ENCODE measurements around the gene PANK1. TPM values are rescaled to one million over a fixed set of nuclear protein-coding genes. Genes with fewer than 3 reads are reported as not detected.
"Not testable (repeated sequence)": the region's sequence is repeated elsewhere in the genome, so short reads cannot be mapped to it uniquely, and the experiment has no call there.

Gene PANK1
- total RNA-seq, 4 donors from 2014 or later = 4.6 to 51.6 (median 36.1) TPM

DNA sequence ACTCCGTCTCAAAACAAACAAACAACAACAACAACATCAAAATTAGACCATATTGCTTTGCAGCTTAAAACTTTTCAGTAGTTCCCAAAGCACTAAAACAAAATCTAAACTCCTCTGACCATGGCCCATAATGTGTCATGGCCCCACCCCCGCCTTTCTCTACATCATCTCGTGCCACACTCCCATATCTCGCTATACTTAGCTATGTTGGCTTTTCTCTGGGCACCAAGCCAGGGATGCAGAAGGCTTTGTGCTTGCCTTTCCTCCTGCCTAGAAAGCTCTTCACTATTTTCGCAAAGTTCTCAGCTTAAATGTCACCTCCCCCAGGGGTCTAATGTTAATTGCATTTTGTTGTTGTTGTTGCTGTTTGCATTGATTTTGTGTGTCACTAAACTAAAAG, 94.5 kb downstream of the PANK1 start:
- H3K9me3 ChIP-seq = no peaks in the 10 kb centered on the region
- no peaks in the 10 kb centered on the region for H3K27me3 ChIP-seq
- 63 to 68% methylated on average over 3 to 5 of the region's 5 CpGs for WGBS, 2 donors (ENCODE audit: low coverage in 1 of 2)
- no peaks in the 10 kb centered on the region for H3K36me3 ChIP-seq
- no peak overlapping the region for H3K27ac ChIP-seq
- in situ Hi-C loops (cut with MboI; ENCODE audit: low pct_ligation_motif_present in 1 of 4, low pct_unique_long_range_greater_than_20kb in 1 of 4, low sequenced_read_pairs in 3 of 4) (loop anchor here in 3 of 4 donors (10.0 kb wide), 2 partner anchors 126 to 296 kb away; partner anchors contain the start of gene LIPA (in 1 of the 3)), intact Hi-C loops (cut with DNase I; ENCODE audit: low total_unique reads) (no loop called here)
- TF ChIP-seq POLR2A (IDR thresholded peaks at IDR 0.05) (no peak), POLR2AphosphoS5 (IDR thresholded peaks at IDR 0.05) (no peak), EP300 (IDR thresholded peaks at IDR 0.05; ENCODE audit: low read depth) (no peak)
- TF ChIP-seq, protein P1, sequence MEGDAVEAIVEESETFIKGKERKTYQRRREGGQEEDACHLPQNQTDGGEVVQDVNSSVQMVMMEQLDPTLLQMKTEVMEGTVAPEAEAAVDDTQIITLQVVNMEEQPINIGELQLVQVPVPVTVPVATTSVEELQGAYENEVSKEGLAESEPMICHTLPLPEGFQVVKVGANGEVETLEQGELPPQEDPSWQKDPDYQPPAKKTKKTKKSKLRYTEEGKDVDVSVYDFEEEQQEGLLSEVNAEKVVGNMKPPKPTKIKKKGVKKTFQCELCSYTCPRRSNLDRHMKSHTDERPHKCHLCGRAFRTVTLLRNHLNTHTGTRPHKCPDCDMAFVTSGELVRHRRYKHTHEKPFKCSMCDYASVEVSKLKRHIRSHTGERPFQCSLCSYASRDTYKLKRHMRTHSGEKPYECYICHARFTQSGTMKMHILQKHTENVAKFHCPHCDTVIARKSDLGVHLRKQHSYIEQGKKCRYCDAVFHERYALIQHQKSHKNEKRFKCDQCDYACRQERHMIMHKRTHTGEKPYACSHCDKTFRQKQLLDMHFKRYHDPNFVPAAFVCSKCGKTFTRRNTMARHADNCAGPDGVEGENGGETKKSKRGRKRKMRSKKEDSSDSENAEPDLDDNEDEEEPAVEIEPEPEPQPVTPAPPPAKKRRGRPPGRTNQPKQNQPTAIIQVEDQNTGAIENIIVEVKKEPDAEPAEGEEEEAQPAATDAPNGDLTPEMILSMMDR (IDR thresholded peaks at IDR 0.05) = no peak
- H3K4me1 ChIP-seq = peaks cover 0 to 6% (median 0%) of the 10 kb centered on the region in 4 donors
- DNase-seq = no peak
- no peak overlapping the region for H3K4me3 ChIP-seq

DNA sequence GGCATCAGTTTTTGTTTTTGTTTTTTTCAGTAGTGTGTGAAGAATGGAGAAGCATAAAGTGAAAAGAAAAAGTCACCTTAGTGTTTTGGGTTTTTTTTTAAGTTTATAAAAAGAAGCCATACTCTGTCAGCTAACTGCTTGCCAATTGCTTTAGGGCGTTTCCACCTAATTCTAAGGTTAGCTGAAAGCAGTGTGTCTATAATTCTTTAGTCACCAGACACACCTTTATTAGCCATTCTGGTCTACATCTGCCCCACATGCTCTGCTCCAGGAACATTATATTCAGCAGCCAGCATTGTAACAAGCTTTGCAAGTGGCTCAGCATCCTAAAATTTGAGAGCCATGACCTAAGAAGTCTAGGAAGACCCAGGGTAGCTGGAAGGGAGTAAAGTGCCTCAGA, 95.5 kb downstream of the PANK1 start:
- no peaks in the 10 kb centered on the region for H3K27me3 ChIP-seq
- no peak for DNase-seq
- no peak overlapping the region for H3K27ac ChIP-seq
- no peak overlapping the region for H3K4me3 ChIP-seq
- in situ Hi-C loops (cut with MboI; ENCODE audit: low pct_ligation_motif_present in 1 of 4, low pct_unique_long_range_greater_than_20kb in 1 of 4, low sequenced_read_pairs in 3 of 4) (no loop called here), intact Hi-C loops (cut with DNase I; ENCODE audit: low total_unique reads) (no loop called here)
- H3K4me1 ChIP-seq = peaks cover 0 to 6% (median 0%) of the 10 kb centered on the region in 4 donors
- H3K36me3 ChIP-seq = no peaks in the 10 kb centered on the region
- TF ChIP-seq EP300 (IDR thresholded peaks at IDR 0.05; ENCODE audit: low read depth) = no peak
- H3K9me3 ChIP-seq = no peaks in the 10 kb centered on the region
- 22 to 40% methylated on average over 1 of the region's 1 CpG for WGBS, 2 donors (ENCODE audit: low coverage in 1 of 2)

DNA sequence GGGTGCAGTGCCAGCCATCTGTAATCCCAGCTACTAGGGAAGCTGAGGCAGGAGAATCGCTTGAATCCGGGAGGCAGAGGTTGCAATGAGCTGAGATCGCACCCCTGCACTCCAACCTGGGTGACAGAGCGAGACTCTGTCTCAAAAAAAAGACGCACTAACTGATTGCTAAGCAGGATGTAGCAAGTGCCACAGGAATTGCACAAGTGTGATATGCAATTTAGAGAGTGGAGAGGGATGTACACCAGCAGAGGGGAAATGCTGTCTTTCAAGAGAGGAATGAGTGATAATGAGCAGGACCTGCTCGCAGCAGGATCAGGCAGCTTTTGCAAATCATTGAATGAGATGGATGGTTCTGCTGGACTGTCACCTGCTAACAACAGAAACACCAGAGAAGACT, 96.4 kb downstream of the PANK1 start:
- 84% methylated on average over 6 of the region's 6 CpGs; no CpG with 5 or more reads in 1 of the 2 donors for WGBS, 2 donors (ENCODE audit: low coverage in 1 of 2)
- in situ Hi-C loops (cut with MboI; ENCODE audit: low pct_ligation_motif_present in 1 of 4, low pct_unique_long_range_greater_than_20kb in 1 of 4, low sequenced_read_pairs in 3 of 4) (no loop called here), intact Hi-C loops (cut with DNase I; ENCODE audit: low total_unique reads) (no loop called here)
- no peak for DNase-seq
- H3K27ac ChIP-seq = no peak overlapping the region
- no peaks in the 10 kb centered on the region for H3K27me3 ChIP-seq
- H3K4me3 ChIP-seq = no peak overlapping the region
- no peaks in the 10 kb centered on the region for H3K9me3 ChIP-seq
- TF ChIP-seq EP300 (IDR thresholded peaks at IDR 0.05; ENCODE audit: low read depth) = no peak
- no peak for TF ChIP-seq POLR2A (IDR thresholded peaks at IDR 0.05)
- TF ChIP-seq, protein P1 (IDR thresholded peaks at IDR 0.05) = no peak
- TF ChIP-seq POLR2AphosphoS5 (IDR thresholded peaks at IDR 0.05) = no peak
- H3K4me1 ChIP-seq = peaks cover 0 to 6% (median 0%) of the 10 kb centered on the region in 4 donors
- no peaks in the 10 kb centered on the region for H3K36me3 ChIP-seq

DNA sequence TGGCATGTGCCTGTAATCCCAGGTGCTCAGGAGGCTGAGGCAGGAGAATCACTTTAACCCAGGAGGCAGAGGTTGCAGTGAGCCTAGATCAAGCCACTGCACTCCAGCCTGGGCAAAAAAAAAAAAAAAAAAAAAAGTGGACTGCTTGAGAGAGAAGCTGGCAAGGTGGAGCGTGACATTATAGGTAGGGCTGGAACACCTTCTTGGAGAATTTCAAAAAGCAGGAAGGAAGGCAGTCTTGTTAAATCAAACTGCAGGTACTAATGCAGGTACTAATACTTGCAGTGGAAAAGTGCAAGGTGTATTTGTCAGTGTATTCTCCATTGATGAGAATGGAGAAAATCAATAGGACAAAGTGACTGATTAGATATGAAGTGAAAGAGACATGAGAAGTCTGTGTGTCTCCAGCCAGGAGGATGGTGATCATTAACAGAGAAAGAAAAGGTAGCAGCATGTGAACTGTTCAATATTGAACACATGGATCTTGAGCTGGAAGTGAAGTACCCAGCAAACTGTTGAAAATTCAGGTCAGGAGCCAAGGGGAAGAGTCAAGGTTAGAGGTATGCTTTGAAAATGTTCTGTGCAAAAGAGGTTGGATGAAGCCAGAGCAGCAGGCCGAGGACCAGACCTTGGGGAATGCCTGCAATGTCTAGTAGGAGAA, 97.1 kb downstream of the PANK1 start:
- intact Hi-C loops (cut with DNase I; ENCODE audit: low total_unique reads) = no loop called here
- DNase-seq = no peak
- Histone ChIP-seq H3K4me3 (no peak overlapping the region), H3K27ac (no peak overlapping the region), H3K9me3 (no peaks in the 10 kb centered on the region), H3K4me1 (peaks cover 0 to 6% (median 0%) of the 10 kb centered on the region in 4 donors), H3K27me3 (peaks cover 2% of the 10 kb centered on the region), H3K36me3 (no peaks in the 10 kb centered on the region)
- in situ Hi-C loops (cut with MboI; ENCODE audit: low pct_ligation_motif_present in 1 of 4, low pct_unique_long_range_greater_than_20kb in 1 of 4, low sequenced_read_pairs in 3 of 4) = no loop called here
- TF ChIP-seq EP300 (IDR thresholded peaks at IDR 0.05; ENCODE audit: low read depth) (no peak), POLR2AphosphoS5 (IDR thresholded peaks at IDR 0.05) (no peak), POLR2A (IDR thresholded peaks at IDR 0.05) (no peak)
- TF ChIP-seq, protein P1 (IDR thresholded peaks at IDR 0.05) = no peak
- 57 to 100% methylated on average over 2 of the region's 2 CpGs for whole genome bisulfite sequencing, 2 donors (ENCODE audit: low coverage in 1 of 2)

DNA sequence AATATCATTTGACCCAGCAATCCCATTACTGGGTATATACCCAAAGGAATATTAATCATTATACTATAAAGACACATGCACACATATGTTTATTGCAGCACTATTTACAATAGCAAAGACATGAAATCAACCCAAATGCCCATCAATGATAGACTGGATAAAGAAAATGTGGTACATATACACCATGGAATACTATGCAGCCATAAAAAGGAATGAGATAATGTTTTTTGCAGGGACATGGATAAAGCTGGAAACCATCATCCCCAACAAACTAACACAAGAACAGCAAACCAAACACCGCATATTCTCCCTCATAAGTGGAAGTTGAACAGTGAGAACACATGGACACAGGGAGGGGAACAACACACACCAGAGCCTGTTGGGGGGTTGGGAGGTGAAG, 98.4 kb downstream of the PANK1 start:
- H3K4me3 ChIP-seq; H3K36me3 ChIP-seq; DNase-seq; H3K27me3 ChIP-seq; in situ Hi-C loops (cut with MboI; ENCODE audit: low pct_ligation_motif_present in 1 of 4, low pct_unique_long_range_greater_than_20kb in 1 of 4, low sequenced_read_pairs in 3 of 4); H3K27ac ChIP-seq; intact Hi-C loops (cut with DNase I; ENCODE audit: low total_unique reads); H3K4me1 ChIP-seq; H3K9me3 ChIP-seq: not testable (repeated sequence)
- 96 to 100% methylated on average over 1 of the region's 1 CpG for WGBS, 2 donors (ENCODE audit: low coverage in 1 of 2)

Data from transverse colon (tissue), 4 donors.